ENCODE data around the gene TSPYL4. TPM values are rescaled to one million over a fixed set of nuclear protein-coding genes. Genes with fewer than 3 reads are reported as not detected.

The TSPYL4 gene
- total and polyA plus RNA-seq, 2 donors (not counting 1 experiment from before 2014, with no cell fraction given): 20.6 to 21.4 TPM

DNA sequence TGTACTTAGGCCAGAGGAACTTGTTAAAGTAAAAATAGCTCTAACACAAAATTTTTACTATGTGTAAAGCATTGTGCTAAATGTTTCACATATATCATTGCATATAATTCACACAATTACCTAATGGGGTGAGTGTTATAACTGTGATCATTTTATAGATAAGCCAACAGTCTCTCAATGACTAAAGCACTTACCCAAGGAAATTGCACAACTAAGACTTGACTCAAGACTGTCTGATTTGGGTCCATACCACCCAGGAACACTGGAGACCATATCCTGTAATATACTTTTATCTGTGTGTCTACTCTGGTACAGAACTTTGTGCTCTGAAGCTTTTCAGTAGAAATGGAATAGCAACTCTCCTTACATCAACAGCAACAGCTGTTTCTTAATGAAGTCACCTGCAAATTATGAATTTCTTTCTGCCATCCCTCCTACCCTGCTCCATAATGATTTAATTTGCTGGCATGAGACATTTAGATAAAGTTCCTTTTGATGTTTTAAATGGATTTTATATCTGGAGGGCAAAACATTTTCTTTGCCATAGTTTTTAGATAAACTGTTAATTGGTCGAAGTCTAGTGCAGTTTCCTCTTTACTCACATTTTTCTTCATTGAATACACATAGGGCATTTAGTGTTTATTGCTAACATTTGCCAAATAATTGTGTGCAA, 47.5 kb downstream of the TSPYL4 start:
- no peaks in the 10 kb centered on the region for H3K79me2 ChIP-seq (ENCODE audit: control insufficient read depth, insufficient read depth, low read length)
- no peak overlapping the region for H2AFZ ChIP-seq (ENCODE audit: insufficient read depth, low read depth, low read length, poor library complexity, severe bottlenecking)
- no peak overlapping the region for H3K4me2 ChIP-seq (replicated peaks; ENCODE audit: low read depth, low read length, poor library complexity, severe bottlenecking)
- H3K9ac ChIP-seq (ENCODE audit: low read length): no peak overlapping the region
- H3K4me3 Mint-ChIP-seq: no peak overlapping the region
- H3K9me3 Mint-ChIP-seq (ENCODE audit: insufficient read depth): no peaks in the 10 kb centered on the region
- ChIA-PET POLR2A (no interaction called here), CTCF (interaction anchor here (2.4 kb wide), 1 partner anchor 11 kb away, joined by 11 read pairs; no protein-coding TSS in a partner anchor)
- no peaks in the 10 kb centered on the region for H3K27me3 Mint-ChIP-seq
- no peak for ATAC-seq (ENCODE audit: low read depth)
- no peaks in the 10 kb centered on the region for H4K20me1 ChIP-seq (ENCODE audit: control insufficient read depth, insufficient read depth, low read length, poor library complexity, severe bottlenecking)
- no peak overlapping the region for H3K27ac Mint-ChIP-seq
- DNase-seq: no peak
- H3K27ac ChIP-seq (ENCODE audit: low read length in 2 of 2): no peak overlapping the region
- no peak overlapping the region for H3K4me3 ChIP-seq (ENCODE audit: control extremely low read depth in 1 of 5, extremely low read depth in 1 of 5, insufficient read depth in 1 of 5, low read depth in 2 of 5, low read length in 4 of 5)
- WGBS (ENCODE audit: insufficient coverage): no CpG with 5 or more reads among the region's 1 CpG
- no peaks in the 10 kb centered on the region for H3K4me1 ChIP-seq (ENCODE audit: control insufficient read depth in 2 of 2, insufficient read depth in 2 of 2, low read length in 2 of 2)
- peaks cover 0 to 3% of the 10 kb centered on the region in 2 experiments for H3K36me3 ChIP-seq (replicated peaks in 1 of 2; ENCODE audit: control extremely low read depth in 1 of 2, control insufficient read depth in 1 of 2, extremely low read depth in 1 of 2, insufficient read depth in 2 of 2, low read length in 1 of 2)
- no peaks in the 10 kb centered on the region for H3K27me3 ChIP-seq (replicated peaks in 1 of 4; ENCODE audit: control extremely low read depth in 1 of 4, control insufficient read depth in 3 of 4, insufficient read depth in 4 of 4, low read length in 3 of 4)
- intact Hi-C loops (cut with micrococcal nuclease): no loop called here
- H3K4me1 Mint-ChIP-seq: no peaks in the 10 kb centered on the region
- TF ChIP-seq, protein P1, sequence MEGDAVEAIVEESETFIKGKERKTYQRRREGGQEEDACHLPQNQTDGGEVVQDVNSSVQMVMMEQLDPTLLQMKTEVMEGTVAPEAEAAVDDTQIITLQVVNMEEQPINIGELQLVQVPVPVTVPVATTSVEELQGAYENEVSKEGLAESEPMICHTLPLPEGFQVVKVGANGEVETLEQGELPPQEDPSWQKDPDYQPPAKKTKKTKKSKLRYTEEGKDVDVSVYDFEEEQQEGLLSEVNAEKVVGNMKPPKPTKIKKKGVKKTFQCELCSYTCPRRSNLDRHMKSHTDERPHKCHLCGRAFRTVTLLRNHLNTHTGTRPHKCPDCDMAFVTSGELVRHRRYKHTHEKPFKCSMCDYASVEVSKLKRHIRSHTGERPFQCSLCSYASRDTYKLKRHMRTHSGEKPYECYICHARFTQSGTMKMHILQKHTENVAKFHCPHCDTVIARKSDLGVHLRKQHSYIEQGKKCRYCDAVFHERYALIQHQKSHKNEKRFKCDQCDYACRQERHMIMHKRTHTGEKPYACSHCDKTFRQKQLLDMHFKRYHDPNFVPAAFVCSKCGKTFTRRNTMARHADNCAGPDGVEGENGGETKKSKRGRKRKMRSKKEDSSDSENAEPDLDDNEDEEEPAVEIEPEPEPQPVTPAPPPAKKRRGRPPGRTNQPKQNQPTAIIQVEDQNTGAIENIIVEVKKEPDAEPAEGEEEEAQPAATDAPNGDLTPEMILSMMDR (IDR thresholded peaks at IDR 0.05): no peak
- TF ChIP-seq EZH2 (IDR thresholded peaks at IDR 0.05; ENCODE audit: borderline replicate concordance, insufficient read depth, low read depth, low read length, poor library complexity, severe bottlenecking): no peak
- H3K9me3 ChIP-seq (ENCODE audit: control extremely low read depth in 1 of 3, control insufficient read depth in 2 of 3, insufficient read depth in 1 of 3, low read length in 2 of 3): no peaks in the 10 kb centered on the region

DNA sequence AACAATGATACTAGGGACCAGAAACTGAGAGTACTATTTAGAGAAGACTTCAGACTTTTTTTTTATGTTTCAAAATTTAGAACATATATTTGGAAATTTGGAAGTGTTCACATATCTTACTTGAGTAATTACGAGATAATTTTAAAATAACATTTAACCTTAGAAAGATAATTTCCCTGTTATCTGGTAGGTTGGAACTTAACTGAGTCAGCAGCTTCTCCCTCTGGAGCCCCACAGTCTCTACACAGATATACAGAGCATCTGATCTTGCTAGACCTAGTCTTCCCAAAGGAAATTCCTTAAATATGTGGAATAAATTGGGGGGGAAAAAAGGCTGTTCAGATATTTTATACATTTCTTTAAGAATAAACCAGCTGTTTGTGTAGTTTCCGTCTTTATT, 48.6 kb downstream of the TSPYL4 start:
- Histone ChIP-seq H3K79me2 (ENCODE audit: control insufficient read depth, insufficient read depth, low read length) (no peaks in the 10 kb centered on the region), H3K27ac (ENCODE audit: low read length in 2 of 2) (no peak overlapping the region), H4K20me1 (ENCODE audit: control insufficient read depth, insufficient read depth, low read length, poor library complexity, severe bottlenecking) (no peaks in the 10 kb centered on the region), H3K9me3 (ENCODE audit: control extremely low read depth in 1 of 3, control insufficient read depth in 2 of 3, insufficient read depth in 1 of 3, low read length in 2 of 3) (no peaks in the 10 kb centered on the region), H3K9ac (ENCODE audit: low read length) (no peak overlapping the region), H3K36me3 (replicated peaks in 1 of 2; ENCODE audit: control extremely low read depth in 1 of 2, control insufficient read depth in 1 of 2, extremely low read depth in 1 of 2, insufficient read depth in 2 of 2, low read length in 1 of 2) (peaks cover 0 to 3% of the 10 kb centered on the region in 2 experiments), H2AFZ (ENCODE audit: insufficient read depth, low read depth, low read length, poor library complexity, severe bottlenecking) (no peak overlapping the region), H3K27me3 (replicated peaks in 1 of 4; ENCODE audit: control extremely low read depth in 1 of 4, control insufficient read depth in 3 of 4, insufficient read depth in 4 of 4, low read length in 3 of 4) (no peaks in the 10 kb centered on the region), H3K4me2 (replicated peaks; ENCODE audit: low read depth, low read length, poor library complexity, severe bottlenecking) (no peak overlapping the region), H3K4me1 (ENCODE audit: control insufficient read depth in 2 of 2, insufficient read depth in 2 of 2, low read length in 2 of 2) (no peaks in the 10 kb centered on the region), H3K4me3 (ENCODE audit: control extremely low read depth in 1 of 5, extremely low read depth in 1 of 5, insufficient read depth in 1 of 5, low read depth in 2 of 5, low read length in 4 of 5) (no peak overlapping the region)
- no peak for TF ChIP-seq EZH2 (IDR thresholded peaks at IDR 0.05; ENCODE audit: borderline replicate concordance, insufficient read depth, low read depth, low read length, poor library complexity, severe bottlenecking)
- TF ChIP-seq, protein P1 (IDR thresholded peaks at IDR 0.05): no peak
- Mint-ChIP-seq H3K4me1 (no peaks in the 10 kb centered on the region), H3K9me3 (ENCODE audit: insufficient read depth) (no peaks in the 10 kb centered on the region), H3K27me3 (no peaks in the 10 kb centered on the region), H3K27ac (no peak overlapping the region), H3K4me3 (no peak overlapping the region)
- DNase-seq (no peak), ATAC-seq (ENCODE audit: low read depth) (no peak)
- CTCF ChIA-PET: interaction anchor here (1.0 kb wide), 1 partner anchor 93 kb away, joined by 3 read pairs; no protein-coding TSS in a partner anchor
- WGBS (ENCODE audit: insufficient coverage): no CpG with 5 or more reads among the region's 2 CpGs
- POLR2A ChIA-PET: no interaction called here
- intact Hi-C loops (cut with micrococcal nuclease): no loop called here
